Measurements from ENCODE around the gene ZBTB4. TPM values are rescaled to one million over a fixed set of nuclear protein-coding genes. Genes with fewer than 3 reads are reported as not detected.

Gene ZBTB4
- 20.0 TPM for total RNA-seq

GRCh38 chr17:7479213-7480088, at the start of gene ZBTB4:
ZBTB4 (minus strand) TSS chr17:7479631; CDS start chr17:7466801, 12,830 bp downstream.

DNA sequence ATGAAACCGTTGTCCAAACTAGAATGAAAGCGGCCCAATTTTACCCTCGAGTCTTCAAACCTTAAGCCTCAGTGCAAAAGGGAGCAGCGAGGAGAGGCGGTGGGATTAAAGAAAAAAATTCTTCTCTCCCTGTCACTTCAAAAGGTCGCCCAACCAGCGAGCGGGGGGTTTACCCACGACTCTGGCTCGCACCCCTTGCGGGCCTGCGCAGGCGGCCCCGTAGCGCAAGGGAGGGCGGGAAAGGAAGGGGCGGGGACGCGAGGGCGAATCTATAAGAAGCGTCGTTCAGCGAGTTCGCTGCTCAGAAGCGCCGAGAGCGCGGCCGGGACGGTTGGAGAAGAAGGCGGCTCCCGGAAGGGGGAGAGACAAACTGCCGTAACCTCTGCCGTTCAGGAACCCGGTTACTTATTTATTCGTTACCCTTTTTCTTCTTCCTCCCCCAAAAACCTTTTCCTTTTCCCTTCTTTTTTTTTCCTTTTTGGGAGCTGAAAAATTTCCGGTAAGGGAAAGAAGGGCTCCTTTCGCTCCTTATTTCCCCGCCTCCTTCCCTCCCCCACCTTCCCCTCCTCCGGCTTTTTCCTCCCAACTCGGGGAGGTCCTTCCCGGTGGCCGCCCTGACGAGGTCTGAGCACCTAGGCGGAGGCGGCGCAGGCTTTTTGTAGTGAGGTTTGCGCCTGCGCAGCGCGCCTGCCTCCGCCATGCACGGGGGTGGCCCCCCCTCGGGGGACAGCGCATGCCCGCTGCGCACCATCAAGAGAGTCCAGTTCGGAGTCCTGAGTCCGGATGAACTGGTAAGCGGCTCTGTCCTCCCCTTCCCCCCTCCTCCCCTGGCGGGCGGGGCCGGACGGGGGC, 4.9 kb upstream of the ZBTB4 start, which contains the start of gene POLR2A:
TSS of gene POLR2A (plus strand) at position 300 of the 852 bp plus-strand sequence.

DNA sequence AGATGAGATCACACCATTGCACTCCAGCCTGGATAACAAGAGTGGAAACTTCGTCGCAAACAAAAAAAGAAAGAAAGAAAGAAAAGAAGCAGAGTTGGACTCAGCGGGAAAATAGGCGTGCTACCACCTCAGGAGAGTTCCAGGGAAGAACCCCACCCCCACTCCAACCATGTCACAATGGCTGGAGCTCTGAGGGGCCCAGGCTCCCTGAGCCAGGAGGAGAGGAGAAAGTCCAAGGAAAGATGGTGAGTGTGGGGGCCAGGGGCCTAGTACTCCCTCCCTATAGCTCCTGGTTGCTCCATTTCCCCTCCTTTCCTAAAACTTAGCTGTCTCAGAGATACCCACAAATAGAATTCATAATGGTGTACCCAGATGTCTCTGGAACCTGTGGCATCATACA, 1.8 kb upstream of the ZBTB4 start, which contains the start of gene SLC35G6:
TSS of gene SLC35G6 (plus strand) at position 172 of the 400 bp plus-strand sequence. CDS start at position 243, 71 bp downstream.

GRCh38 chr17:7444682-7445618, 34.5 kb downstream of the ZBTB4 start, which contains the start of gene CHRNB1:
CHRNB1 (plus strand) TSS chr17:7445061; CDS start chr17:7445128, 67 bp downstream.

DNA sequence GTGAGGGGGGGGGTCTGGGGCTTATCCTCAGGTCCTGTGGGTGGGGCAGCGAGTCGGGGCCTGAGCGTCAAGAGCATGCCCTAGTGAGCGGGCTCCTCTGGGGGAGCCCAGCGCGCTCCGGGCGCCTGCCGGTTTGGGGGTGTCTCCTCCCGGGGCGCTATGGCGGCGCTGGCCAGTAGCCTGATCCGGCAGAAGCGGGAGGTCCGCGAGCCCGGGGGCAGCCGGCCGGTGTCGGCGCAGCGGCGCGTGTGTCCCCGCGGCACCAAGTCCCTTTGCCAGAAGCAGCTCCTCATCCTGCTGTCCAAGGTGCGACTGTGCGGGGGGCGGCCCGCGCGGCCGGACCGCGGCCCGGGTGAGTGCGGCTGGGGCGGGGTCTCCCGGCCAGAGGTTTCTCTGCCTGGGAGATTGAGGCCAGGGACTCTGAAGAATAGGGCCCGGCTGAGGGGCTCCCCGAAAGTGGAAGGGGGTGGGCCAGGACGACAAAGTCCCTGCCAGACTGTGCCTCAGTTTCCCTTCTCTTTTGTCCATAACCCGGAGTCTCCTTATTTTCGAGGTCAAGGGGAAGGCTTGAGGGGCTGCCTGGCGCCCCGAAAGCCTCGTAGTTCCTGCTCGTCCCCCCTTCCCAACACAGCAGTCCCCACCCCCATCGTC, 39.8 kb downstream of the ZBTB4 start, which contains the start of gene FGF11:
TSS of gene FGF11 (plus strand) at position 51 of the 651 bp plus-strand sequence. CDS start at position 160, 109 bp downstream.

GRCh38 chr17:7428557-7428956, 50.9 kb downstream of the ZBTB4 start, which contains the start of gene SPEM3:
SPEM3 (plus strand) TSS chr17:7428857; CDS start chr17:7428903, 46 bp downstream.

GRCh38 chr17:7425316-7425715, 54.1 kb downstream of the ZBTB4 start, which contains the start of gene SPEM2:
SPEM2 (plus strand) TSS chr17:7425616; CDS start chr17:7425689, 73 bp downstream.

DNA sequence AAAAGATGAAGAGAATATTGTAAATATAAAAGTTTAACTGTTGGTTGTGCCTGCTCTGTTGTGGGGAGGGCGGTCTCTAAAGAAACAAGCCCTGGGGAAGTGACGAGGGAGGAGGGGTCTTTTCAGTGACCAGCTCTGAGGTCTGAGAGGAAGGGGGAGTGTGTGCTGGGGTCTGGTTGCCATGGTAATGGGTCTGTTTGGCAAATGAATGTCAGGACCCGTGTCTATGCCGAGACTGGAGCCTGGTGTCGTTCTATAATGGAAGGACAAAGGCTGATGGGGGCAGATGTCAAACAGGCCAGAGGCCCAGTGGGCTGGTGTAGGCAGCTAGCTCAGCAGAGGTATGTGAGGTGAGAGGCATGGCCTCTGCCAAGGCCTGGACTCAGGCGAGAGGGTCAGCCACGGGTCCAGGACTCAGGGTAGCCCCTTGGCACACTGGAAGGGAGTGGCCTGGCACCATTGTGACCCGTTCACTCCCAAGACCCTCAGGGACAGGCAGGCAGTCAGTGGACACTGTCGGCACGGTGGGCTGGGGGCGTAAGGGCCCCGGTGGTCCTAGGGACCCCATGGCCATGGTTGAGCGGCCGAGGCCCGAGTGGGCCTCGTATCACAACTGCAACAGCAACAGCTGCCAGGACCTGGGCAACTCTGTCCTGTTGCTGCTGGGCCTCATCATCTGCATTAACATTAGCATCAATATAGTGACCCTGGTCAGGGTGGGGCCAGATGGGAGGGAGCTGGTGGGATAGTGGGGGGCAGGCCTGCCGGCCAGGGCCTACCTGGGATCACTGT, 59.4 kb downstream of the ZBTB4 start, which contains the start of gene SPEM1:
TSS of gene SPEM1 (plus strand) at position 506 of the 792 bp plus-strand sequence. CDS start at position 567, 61 bp downstream.

Other genes with a start within 250 kb of the ZBTB4 start
- 81.4 TPM for gene DVL2, start 245.1 kb downstream of the ZBTB4 start, total RNA-seq
- 25.7 TPM for gene PHF23, start 240.2 kb downstream of the ZBTB4 start, total RNA-seq
- 103 TPM for gene GABARAP, start 237.2 kb downstream of the ZBTB4 start, total RNA-seq
- 34.1 TPM for gene CTDNEP1, start 227.9 kb downstream of the ZBTB4 start, total RNA-seq
- gene ELP5, start 227.4 kb downstream of the ZBTB4 start, total RNA-seq = 26.6 TPM
- gene CLDN7, start 217.2 kb downstream of the ZBTB4 start, total RNA-seq = not detected
- gene SLC2A4, start 197.9 kb downstream of the ZBTB4 start, total RNA-seq = not detected
- 2.5 TPM for gene YBX2, start 185.0 kb downstream of the ZBTB4 start, total RNA-seq
- gene EIF5A, start 172.0 kb downstream of the ZBTB4 start, total RNA-seq = 132 TPM
- 59.8 TPM for gene GPS2, start 164.3 kb downstream of the ZBTB4 start, total RNA-seq
- gene NEURL4, start 150.3 kb downstream of the ZBTB4 start, total RNA-seq = 61.0 TPM
- not detected for gene ACAP1, start 143.1 kb downstream of the ZBTB4 start, total RNA-seq
- 2.5 TPM for gene KCTD11, start 127.5 kb downstream of the ZBTB4 start, total RNA-seq
- gene TMEM95, start 124.5 kb downstream of the ZBTB4 start, total RNA-seq = not detected
- 1.3 TPM for gene TNK1, start 98.5 kb downstream of the ZBTB4 start, total RNA-seq
- gene PLSCR3, start 85.1 kb downstream of the ZBTB4 start, total RNA-seq = 29.7 TPM
- 42.9 TPM for gene TMEM256, start 75.5 kb downstream of the ZBTB4 start, total RNA-seq
- gene NLGN2, start 71.8 kb downstream of the ZBTB4 start, total RNA-seq = 22.8 TPM
- gene SPEM1, start 59.3 kb downstream of the ZBTB4 start, total RNA-seq = not detected
- gene SPEM2, start 54.0 kb downstream of the ZBTB4 start, total RNA-seq = not detected
- gene SPEM3, start 50.8 kb downstream of the ZBTB4 start, total RNA-seq = not detected
- gene TMEM102, start 44.2 kb downstream of the ZBTB4 start, total RNA-seq = 1.9 TPM
- 13.1 TPM for gene FGF11, start 40.1 kb downstream of the ZBTB4 start, total RNA-seq
- gene CHRNB1, start 34.6 kb downstream of the ZBTB4 start, total RNA-seq = 15.3 TPM
- gene SLC35G6, start 1.8 kb upstream of the ZBTB4 start, total RNA-seq = not detected
- gene POLR2A, start 4.7 kb upstream of the ZBTB4 start, total RNA-seq = 106 TPM
- gene TNFSF12, start 69.4 kb upstream of the ZBTB4 start, total RNA-seq = 6.6 TPM
- 0.94 TPM for gene TNFSF13, start 79.1 kb upstream of the ZBTB4 start, total RNA-seq
- 67.6 TPM for gene SENP3, start 82.3 kb upstream of the ZBTB4 start, total RNA-seq
- gene CD68, start 100.0 kb upstream of the ZBTB4 start, total RNA-seq = 1.6 TPM
- gene MPDU1, start 104.2 kb upstream of the ZBTB4 start, total RNA-seq = 36.6 TPM
- gene SOX15, start 110.5 kb upstream of the ZBTB4 start, total RNA-seq = 1.6 TPM
- 52.9 TPM for gene FXR2, start 135.3 kb upstream of the ZBTB4 start, total RNA-seq
- gene SAT2, start 148.2 kb upstream of the ZBTB4 start, total RNA-seq = 32.2 TPM
- gene SHBG, start 150.5 kb upstream of the ZBTB4 start, total RNA-seq = not detected
- gene ATP1B2, start 171.3 kb upstream of the ZBTB4 start, total RNA-seq = 16.6 TPM
- 15.3 TPM for gene TP53, start 207.9 kb upstream of the ZBTB4 start, total RNA-seq
- 11.6 TPM for gene WRAP53, start 208.8 kb upstream of the ZBTB4 start, total RNA-seq
- gene EFNB3, start 225.6 kb upstream of the ZBTB4 start, total RNA-seq = 19.7 TPM
- 2.2 TPM for gene DNAH2, start 238.1 kb upstream of the ZBTB4 start, total RNA-seq